SK-N-MC (cell line): ENCODE data around the gene RBM3.

ENCODE experiments used
- DNase-seq: peaks from one replicate; pipeline ENCODE4 v3.0.0-alpha.2; 2011; ENCODE audit warnings: low read depth, low spot score
- H3K27ac ChIP-seq: fragments of 200-600 bp; sonication (generic); 2 replicates; pipeline ENCODE4 v1.5.1; 2016; ENCODE audit warnings: mixed run types
- H3K36me3 ChIP-seq: fragments of 200-600 bp; sonication (generic); 2 replicates; pipeline ENCODE4 v1.6.1; 2017; ENCODE audit warnings: antibody characterized with exemption, low read length, mixed read lengths; ENCODE audit not compliant: insufficient read depth
- H3K4me3 ChIP-seq: fragments of 200-600 bp; sonication (generic); 2 replicates; pipeline ENCODE4 v1.5.1; 2016
- H3K9ac ChIP-seq: fragments of 200-600 bp; sonication (generic); 2 replicates; pipeline ENCODE4 v1.8.0; 2017; ENCODE audit warnings: mixed run types, mixed read lengths; ENCODE audit not compliant: insufficient read length
- H3K9me3 ChIP-seq: fragments of 200-600 bp; sonication (generic); 2 replicates; pipeline ENCODE4 v1.6.1; 2017; ENCODE audit warnings: low read depth, mild to moderate bottlenecking, antibody characterized with exemption, low read length, moderate library complexity, mixed read lengths
- EZH2 ChIP-seq: fragments of 200-600 bp; sonication (generic); IDR thresholded peaks from one replicate; pipeline ENCODE4 v1.6.1; 2017; ENCODE audit warnings: antibody characterized with exemption
- FOXP2 ChIP-seq: optimal IDR thresholded peaks from 2 replicates; pipeline ENCODE3; 2011; ENCODE audit warnings: mild to moderate bottlenecking, moderate library complexity; ENCODE audit not compliant: insufficient read depth; ENCODE audit errors: extremely low read length, control extremely low read depth
- POLR2AphosphoS5 ChIP-seq: IDR thresholded peaks from 2 replicates; pipeline ENCODE4 v1.6.1; 2012; ENCODE audit warnings: mild to moderate bottlenecking, low read depth, low read length, borderline replicate concordance

The RBM3 gene

DNA sequence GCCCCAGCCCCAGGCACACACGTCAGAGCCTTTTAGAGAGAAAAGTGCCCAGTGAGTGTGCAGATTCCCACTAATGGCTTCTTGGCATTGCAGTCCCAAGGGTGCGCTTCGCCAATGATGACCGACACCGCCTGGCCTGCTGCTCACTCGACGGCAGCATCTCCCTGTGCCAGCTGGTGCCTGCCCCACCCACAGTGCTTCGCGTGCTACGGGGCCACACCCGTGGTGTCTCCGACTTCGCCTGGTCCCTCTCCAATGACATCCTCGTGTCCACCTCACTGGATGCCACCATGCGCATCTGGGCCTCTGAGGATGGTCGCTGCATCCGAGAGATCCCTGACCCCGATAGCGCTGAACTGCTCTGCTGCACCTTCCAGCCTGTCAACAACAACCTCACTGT lies 25.9 kb downstream of the RBM3 start:
- H3K9ac ChIP-seq = no peak overlapping the region
- no peak overlapping the region for H3K27ac ChIP-seq
- TF ChIP-seq FOXP2 (no peak), POLR2AphosphoS5 (no peak), EZH2 (no peak)
- H3K36me3 ChIP-seq = peaks cover 12% of the 10 kb centered on the region; the same call in 1 of the 2 replicates
- H3K4me3 ChIP-seq = no peak overlapping the region
- H3K9me3 ChIP-seq = no peaks in the 10 kb centered on the region
- DNase-seq = no peak

DNA sequence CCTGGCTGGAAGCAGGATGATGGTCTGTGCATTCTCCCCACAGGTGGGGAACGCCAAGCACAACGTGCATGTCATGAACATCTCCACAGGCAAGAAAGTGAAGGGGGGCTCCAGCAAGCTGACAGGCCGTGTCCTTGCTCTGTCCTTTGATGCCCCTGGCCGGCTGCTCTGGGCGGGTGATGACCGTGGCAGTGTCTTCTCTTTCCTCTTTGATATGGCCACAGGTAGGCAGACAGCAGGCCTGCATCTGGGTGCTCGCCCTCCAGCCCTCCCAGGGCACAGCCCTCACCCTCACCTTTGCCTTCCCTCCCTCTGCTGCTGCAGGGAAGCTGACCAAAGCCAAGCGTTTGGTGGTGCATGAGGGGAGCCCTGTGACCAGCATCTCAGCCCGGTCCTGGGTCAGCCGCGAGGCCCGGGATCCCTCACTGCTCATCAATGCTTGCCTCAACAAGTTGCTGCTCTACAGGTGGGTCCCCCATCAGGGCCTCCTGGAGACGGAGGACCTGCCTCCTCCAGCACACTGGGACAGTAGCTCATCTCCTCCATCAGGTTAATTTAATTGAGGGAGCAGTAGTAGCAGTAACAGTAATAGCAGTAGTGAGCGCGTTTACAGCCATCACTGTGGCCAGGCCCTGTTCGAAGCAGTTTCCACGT lies 27.6 kb downstream of the RBM3 start:
- Histone ChIP-seq H3K9ac (no peak overlapping the region), H3K36me3 (peaks cover 12% of the 10 kb centered on the region; the same call in 1 of the 2 replicates), H3K9me3 (no peaks in the 10 kb centered on the region), H3K27ac (no peak overlapping the region), H3K4me3 (no peak overlapping the region)
- TF ChIP-seq POLR2AphosphoS5 = no peak
- TF ChIP-seq EZH2 = no peak
- TF ChIP-seq FOXP2 = no peak
- no peak for DNase-seq

DNA sequence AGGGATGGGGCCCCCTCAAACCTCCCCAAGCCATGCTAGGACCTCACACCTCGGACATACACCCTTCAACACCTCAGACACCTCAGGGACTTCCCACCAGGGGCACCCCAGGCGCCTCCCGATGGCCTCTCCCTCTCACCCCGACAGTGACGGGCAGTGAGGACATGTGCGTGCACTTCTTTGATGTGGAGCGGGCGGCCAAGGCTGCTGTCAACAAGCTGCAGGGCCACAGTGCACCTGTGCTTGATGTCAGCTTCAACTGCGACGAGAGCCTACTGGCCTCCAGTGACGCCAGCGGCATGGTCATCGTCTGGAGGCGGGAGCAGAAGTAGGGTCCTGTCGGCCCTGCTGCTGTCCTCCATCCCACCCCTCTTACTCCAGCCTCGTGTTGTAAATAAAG lies 30.4 kb downstream of the RBM3 start:
- TF ChIP-seq POLR2AphosphoS5 = no peak
- TF ChIP-seq FOXP2 = no peak
- no peak for TF ChIP-seq EZH2
- H3K9me3 ChIP-seq = no peaks in the 10 kb centered on the region
- peaks cover 4% of the 10 kb centered on the region; the same call in 1 of the 2 replicates for H3K36me3 ChIP-seq

DNA sequence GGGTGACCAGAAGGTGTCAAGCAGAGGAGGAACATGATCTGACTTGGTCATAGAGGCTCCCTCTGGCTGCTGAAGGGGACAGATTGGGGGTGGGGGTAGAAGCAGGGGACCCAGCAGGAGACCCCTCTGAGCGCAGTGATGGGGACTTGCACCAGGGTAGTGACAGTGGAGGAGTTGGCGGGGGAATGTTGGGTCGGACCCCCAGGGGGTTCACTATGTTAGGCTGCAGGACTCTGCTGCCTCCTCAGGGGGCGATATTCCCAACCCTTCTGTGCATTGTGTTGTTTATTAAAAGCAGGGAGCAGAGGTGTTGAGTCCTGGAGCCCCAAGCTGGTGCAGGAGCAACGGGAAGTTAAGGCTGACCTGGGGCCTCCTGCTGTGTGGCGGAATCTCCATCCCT lies 31.8 kb downstream of the RBM3 start:
- H3K9ac ChIP-seq = no peak overlapping the region
- peaks cover 4% of the 10 kb centered on the region; the same call in 1 of the 2 replicates for H3K36me3 ChIP-seq
- TF ChIP-seq EZH2 = no peak
- no peak for TF ChIP-seq FOXP2
- no peak for TF ChIP-seq POLR2AphosphoS5
- no peak overlapping the region for H3K27ac ChIP-seq
- DNase-seq = no peak
- H3K9me3 ChIP-seq = no peaks in the 10 kb centered on the region
- no peak overlapping the region for H3K4me3 ChIP-seq

More for the DNA sequence above, 30.4 kb downstream of the RBM3 start:
- Histone ChIP-seq H3K9ac (no peak overlapping the region), H3K4me3 (no peak overlapping the region), H3K27ac (no peak overlapping the region)
- DNase-seq = no peak

DNA sequence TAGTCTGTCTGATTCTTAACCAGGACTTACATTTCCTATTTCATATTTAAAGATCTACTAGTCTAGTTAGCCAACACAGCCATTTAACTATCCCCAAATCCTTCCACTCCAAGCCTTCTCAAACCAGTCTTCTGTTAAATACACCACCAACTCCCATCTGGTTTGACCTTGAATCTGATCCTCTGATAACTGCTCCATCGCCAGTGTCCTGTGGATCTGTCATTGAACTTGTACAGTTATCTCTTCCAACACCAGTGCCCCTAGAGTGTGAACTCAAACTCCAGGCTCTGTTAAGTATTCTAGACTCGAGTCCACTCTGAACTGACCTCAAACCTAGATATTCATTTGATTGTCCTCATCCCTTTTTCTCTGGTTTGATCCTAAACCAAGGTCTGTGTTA lies 37.4 kb downstream of the RBM3 start:
- H3K36me3 ChIP-seq = no peaks in the 10 kb centered on the region
- no peak for DNase-seq
- H3K9ac ChIP-seq = no peak overlapping the region
- TF ChIP-seq FOXP2 (no peak), POLR2AphosphoS5 (no peak), EZH2 (no peak)
- H3K4me3 ChIP-seq = no peak overlapping the region
- H3K9me3 ChIP-seq = no peaks in the 10 kb centered on the region
- no peak overlapping the region for H3K27ac ChIP-seq

DNA sequence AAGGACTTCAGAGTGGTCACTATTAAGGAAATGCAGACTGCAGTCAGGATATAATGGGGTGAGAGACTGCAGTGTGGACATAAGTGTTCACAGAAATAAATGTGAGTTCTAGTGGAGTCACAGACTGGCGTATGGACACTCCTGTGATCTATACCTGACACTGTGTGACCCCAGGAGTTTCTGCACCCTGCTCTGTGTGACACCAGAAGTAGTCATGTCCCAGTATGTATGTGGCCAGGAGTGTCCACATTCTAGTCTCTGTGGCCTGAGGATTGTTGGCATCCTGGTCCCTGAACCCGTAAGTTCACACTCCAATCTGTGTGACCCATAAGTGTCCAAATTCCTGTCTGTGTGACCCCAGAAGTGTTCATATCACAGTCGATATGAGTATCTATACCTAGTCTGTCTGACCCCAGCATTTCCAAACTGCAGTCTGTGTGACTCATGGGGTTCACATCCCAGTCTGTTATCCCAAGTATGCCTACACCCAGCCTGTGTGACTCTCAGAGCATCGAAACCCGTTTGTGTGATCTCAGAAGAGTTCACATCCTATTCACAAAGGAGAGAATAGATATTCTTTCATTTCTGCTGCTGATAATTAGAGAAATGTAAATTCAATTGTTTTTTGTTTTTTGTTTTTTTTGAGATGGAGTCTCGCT lies 39.3 kb downstream of the RBM3 start:
- H3K27ac ChIP-seq = no peak overlapping the region
- TF ChIP-seq POLR2AphosphoS5 (no peak), EZH2 (no peak), FOXP2 (no peak)
- no peak overlapping the region for H3K4me3 ChIP-seq
- DNase-seq = no peak
- H3K9me3 ChIP-seq = no peaks in the 10 kb centered on the region
- H3K36me3 ChIP-seq = no peaks in the 10 kb centered on the region
- H3K9ac ChIP-seq = no peak overlapping the region

DNA sequence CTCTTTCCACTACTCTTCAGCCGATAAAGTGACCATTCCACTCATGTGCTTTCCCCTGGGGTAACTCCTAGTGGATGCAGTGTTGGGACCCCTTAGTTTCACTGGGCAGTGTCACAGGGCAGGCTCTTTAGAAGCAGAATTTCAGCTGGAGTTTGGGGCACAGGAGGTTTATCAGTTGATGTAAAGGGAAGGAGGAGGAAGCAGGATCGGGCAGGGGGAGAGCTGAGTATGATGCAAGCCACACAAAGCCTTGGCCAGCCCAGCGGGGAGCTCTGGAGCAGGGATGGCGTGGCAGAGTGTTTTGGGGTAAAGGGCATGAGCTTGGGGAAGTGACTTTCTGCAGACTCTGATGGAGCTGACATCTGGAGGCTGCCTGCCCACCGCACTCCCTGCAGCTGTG lies 42.3 kb downstream of the RBM3 start:
- DNase-seq = no peak

DNA sequence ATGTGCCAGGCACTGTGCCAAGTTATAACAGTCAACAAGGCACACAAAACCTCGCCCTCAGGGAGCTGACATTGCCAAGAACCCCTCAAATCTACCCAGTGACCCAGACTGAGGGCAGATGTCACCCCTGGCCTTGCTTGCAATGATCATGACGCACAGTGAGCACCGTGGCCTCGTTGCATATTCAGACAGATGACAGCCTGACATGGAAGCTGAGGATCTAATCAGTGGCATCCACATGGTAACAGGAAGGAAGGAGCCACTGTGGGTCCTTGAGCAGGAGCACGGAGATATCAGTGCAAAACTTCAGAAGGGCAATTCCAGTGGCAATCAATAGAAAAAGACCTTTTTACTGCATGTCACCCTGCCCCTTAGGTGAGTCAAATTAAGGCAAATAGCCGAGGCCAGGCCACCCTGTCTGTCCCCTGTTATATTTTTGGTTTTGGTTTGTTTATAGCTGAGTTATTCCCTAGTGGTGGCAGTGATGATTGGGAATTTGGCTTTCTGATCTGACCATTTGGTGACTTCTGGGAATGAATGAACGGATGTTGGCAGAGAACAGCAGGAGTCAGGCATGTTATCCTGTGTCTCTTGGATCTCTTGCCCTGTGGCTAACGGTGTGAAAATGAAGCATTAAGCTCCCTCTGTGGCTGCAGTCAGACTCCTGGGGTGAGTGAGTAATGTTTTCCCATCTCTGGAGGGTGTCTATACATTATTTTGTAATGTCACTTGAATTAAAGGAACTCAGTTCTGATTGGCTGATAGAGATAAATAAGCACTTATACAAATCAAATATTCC lies 43.5 kb downstream of the RBM3 start:
- Histone ChIP-seq H3K9me3 (no peaks in the 10 kb centered on the region), H3K27ac (no peak overlapping the region), H3K4me3 (no peak overlapping the region), H3K9ac (no peak overlapping the region), H3K36me3 (no peaks in the 10 kb centered on the region)
- TF ChIP-seq EZH2 (no peak), POLR2AphosphoS5 (no peak), FOXP2 (no peak)
- DNase-seq = no peak

More for the DNA sequence above, 42.3 kb downstream of the RBM3 start:
- no peaks in the 10 kb centered on the region for H3K9me3 ChIP-seq
- no peak for TF ChIP-seq FOXP2
- no peak for TF ChIP-seq EZH2
- TF ChIP-seq POLR2AphosphoS5 = no peak
- no peaks in the 10 kb centered on the region for H3K36me3 ChIP-seq
- no peak overlapping the region for H3K27ac ChIP-seq
- H3K4me3 ChIP-seq = no peak overlapping the region
- no peak overlapping the region for H3K9ac ChIP-seq
